Lower lobe of right lung (tissue), 2 donors: ENCODE measurements around the gene HOXB6. TPM values are rescaled to one million over a fixed set of nuclear protein-coding genes. Genes with fewer than 3 reads are reported as not detected.

ENCODE experiments used
- ATAC-seq, 2 donors: fragments of 200-7000 bp; cut with Tn5 transposase; one replicate each; pipeline ENCODE4 v1.9.1; 2020 to 2022; ENCODE audit warnings: mild to moderate bottlenecking in 2 of 2, moderate library complexity in 2 of 2
- DNase-seq: peaks from one replicate; pipeline ENCODE4 v3.0.0-alpha.2; 2020
- H3K27ac ChIP-seq: fragments of 200-600 bp; one replicate; pipeline ENCODE4 v1.8.0; 2022
- H3K27me3 ChIP-seq: fragments of 200-600 bp; one replicate; pipeline ENCODE4 v1.8.0; 2022; ENCODE audit warnings: low read depth
- H3K36me3 ChIP-seq: fragments of 200-600 bp; one replicate; pipeline ENCODE4 v1.8.0; 2022; ENCODE audit warnings: mild to moderate bottlenecking
- H3K4me1 ChIP-seq: fragments of 200-600 bp; one replicate; pipeline ENCODE4 v1.8.0; 2022
- H3K4me3 ChIP-seq: fragments of 200-600 bp; one replicate; pipeline ENCODE4 v1.8.0; 2022; ENCODE audit warnings: mild to moderate bottlenecking
- H3K9me3 ChIP-seq: fragments of 200-600 bp; one replicate; pipeline ENCODE4 v1.8.0; 2022
- intact Hi-C: fragments of 100-400 bp; cut with DNase I; formaldehyde crosslinking; loops from one replicate; pipeline ENCODE4 v1.11.0; 2022
- total RNA-seq: library from RNA; stranded (reverse); fragmentation: NEBNext Ultra II Directional; extraction: Animal tissue kit (Norgen Biotek cat#: 25700); gene quantifications from one replicate; pipeline ENCODE4 v1.2.1, GENCODE V29; 2021
- TF ChIP-seq, protein P1 (sequence below): fragments of 200-600 bp; IDR thresholded peaks from one replicate; pipeline ENCODE4 v1.8.0; 2022; ENCODE audit warnings: antibody characterized with exemption, mild to moderate bottlenecking
- donor health status: DM: no; HTN: yes; CAD: no; lungs with severe emphysema.

The HOXB6 gene
- total RNA-seq, 1 donor from 2014 or later = 4.4 TPM

DNA sequence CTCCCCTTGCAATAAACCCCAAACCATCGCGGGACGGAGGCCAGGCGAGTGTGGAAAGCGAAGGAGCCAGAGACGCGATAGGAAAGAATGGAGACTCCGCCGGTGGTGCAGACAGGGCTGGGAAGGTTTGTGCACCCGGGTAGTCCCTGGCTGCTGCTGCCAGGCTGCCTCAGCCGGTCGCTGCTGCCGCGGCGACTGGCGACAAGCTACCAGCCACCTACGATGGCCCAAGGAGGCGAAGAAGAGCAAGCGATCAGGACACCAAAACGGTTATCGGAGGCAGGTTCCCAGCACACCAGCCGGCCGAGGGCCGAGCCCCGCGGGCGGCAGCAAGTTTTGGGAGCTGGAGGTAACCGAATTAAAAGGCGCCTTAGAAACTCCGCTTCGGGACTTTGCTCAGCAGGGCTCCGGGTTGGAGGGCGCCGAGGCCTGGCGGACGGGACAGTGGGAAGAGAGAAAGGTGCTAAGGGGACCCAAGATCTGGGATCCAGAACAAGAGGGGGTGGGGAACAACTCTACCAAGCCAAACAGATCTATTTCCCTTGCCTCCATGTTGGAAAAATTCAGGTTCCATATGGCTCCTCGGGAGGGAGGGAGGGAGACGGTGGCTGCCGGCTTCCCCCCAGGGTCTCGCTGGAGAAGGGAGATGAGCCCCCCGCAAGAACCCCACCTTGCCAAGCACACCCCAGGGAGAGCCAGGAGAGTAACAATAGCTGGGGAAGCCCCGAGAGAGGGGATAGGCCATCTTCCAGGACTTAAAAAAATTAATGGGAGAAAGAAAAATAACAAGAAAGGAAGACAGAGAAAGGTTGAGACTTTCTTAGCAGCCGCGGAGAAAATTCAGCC is 50.2 kb downstream of the HOXB6 start:
- Histone ChIP-seq H3K27ac (peak overlapping the region; percentile 75), H3K27me3 (peaks cover 48% of the 10 kb centered on the region), H3K4me3 (peak overlapping the region; percentile 43), H3K36me3 (no peaks in the 10 kb centered on the region), H3K4me1 (peaks cover 4% of the 10 kb centered on the region), H3K9me3 (no peaks in the 10 kb centered on the region)
- DNase-seq (no peak), ATAC-seq (no peak)
- TF ChIP-seq, protein P1, sequence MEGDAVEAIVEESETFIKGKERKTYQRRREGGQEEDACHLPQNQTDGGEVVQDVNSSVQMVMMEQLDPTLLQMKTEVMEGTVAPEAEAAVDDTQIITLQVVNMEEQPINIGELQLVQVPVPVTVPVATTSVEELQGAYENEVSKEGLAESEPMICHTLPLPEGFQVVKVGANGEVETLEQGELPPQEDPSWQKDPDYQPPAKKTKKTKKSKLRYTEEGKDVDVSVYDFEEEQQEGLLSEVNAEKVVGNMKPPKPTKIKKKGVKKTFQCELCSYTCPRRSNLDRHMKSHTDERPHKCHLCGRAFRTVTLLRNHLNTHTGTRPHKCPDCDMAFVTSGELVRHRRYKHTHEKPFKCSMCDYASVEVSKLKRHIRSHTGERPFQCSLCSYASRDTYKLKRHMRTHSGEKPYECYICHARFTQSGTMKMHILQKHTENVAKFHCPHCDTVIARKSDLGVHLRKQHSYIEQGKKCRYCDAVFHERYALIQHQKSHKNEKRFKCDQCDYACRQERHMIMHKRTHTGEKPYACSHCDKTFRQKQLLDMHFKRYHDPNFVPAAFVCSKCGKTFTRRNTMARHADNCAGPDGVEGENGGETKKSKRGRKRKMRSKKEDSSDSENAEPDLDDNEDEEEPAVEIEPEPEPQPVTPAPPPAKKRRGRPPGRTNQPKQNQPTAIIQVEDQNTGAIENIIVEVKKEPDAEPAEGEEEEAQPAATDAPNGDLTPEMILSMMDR = no peak
- intact Hi-C loops = no loop called here

- TF ChIP-seq, protein P1 = no peak
- Histone ChIP-seq H3K27me3 (peaks cover 48% of the 10 kb centered on the region), H3K36me3 (no peaks in the 10 kb centered on the region), H3K4me3 (peak overlapping the region; percentile 43), H3K9me3 (no peaks in the 10 kb centered on the region), H3K4me1 (peaks cover 2% of the 10 kb centered on the region), H3K27ac (peak overlapping the region; percentile 81)
- ATAC-seq = no peak
- intact Hi-C loops = no loop called here
- DNase-seq = no peak
Observed at GRCh38 chr17:48553826-48554225, 51.0 kb downstream of the HOXB6 start.

DNA sequence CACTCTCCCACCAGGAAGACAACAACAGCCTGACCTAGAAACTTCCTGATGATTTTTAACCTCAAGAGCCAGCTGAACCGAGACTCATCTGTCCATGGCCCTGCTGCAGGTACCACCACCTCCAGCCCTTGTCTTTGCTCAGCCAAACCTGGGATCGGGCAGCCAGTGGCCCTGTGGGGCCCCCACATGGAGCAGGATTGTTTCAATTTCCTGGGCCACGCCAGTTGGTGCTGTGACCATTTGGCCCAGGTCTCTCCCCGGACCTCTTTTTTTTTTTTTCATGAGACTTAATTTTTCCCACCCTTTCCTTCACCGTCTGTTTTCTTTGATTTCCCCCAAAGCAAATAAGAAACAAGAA is 51.6 kb downstream of the HOXB6 start:
- Histone ChIP-seq H3K9me3 (no peaks in the 10 kb centered on the region), H3K27ac (peak overlapping the region; percentile 81), H3K27me3 (peaks cover 48% of the 10 kb centered on the region), H3K4me1 (peaks cover 5% of the 10 kb centered on the region), H3K4me3 (peak overlapping the region; percentile 43), H3K36me3 (no peaks in the 10 kb centered on the region)
- no peak for DNase-seq
- intact Hi-C loops = no loop called here
- ATAC-seq = no peak
- TF ChIP-seq, protein P1 = no peak

DNA sequence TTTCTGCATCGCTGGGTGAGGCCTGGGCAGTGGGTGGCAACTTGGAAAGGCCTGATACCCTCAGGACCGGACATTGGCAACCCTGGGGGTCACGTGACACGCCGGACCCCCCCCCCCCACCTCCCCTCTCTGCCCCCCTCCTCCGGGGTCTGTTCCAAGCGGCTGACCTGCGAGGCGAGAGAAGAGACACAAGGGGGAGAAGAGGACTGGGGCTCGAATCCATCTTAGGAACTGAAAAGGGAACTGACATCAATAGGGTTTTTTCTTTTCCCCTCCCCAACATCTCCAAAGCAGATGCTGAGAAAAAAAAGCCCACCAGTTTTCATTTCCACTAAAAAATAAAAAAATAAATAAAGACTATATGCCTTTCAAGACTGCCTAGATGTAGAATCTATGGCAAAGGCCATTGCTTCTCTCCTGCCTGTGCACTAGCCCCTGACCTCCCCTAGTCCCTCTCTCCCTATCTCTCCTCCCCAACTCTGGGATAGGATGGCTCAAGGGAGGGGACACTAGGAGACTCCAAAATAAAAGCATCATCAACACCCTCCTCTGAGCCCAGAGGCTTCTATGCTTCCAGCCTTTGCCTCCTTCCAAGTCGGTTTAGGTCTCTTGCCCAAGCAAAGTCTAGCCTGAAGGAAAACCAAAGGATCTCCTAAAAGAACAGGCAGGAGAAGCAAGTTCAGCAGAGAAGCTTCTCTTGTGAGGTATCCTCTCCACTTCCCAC is 52.2 kb downstream of the HOXB6 start:
- intact Hi-C loops = no loop called here
- TF ChIP-seq, protein P1 = no peak
- peak overlapping the region; percentile 43 for H3K4me3 ChIP-seq
- H3K27ac ChIP-seq = peak overlapping the region; percentile 81
- ATAC-seq (peak; percentile 42 to 64), DNase-seq (no peak)
- H3K27me3 ChIP-seq = peaks cover 53% of the 10 kb centered on the region
- H3K36me3 ChIP-seq = no peaks in the 10 kb centered on the region
- no peaks in the 10 kb centered on the region for H3K9me3 ChIP-seq
- peaks cover 5% of the 10 kb centered on the region for H3K4me1 ChIP-seq

DNA sequence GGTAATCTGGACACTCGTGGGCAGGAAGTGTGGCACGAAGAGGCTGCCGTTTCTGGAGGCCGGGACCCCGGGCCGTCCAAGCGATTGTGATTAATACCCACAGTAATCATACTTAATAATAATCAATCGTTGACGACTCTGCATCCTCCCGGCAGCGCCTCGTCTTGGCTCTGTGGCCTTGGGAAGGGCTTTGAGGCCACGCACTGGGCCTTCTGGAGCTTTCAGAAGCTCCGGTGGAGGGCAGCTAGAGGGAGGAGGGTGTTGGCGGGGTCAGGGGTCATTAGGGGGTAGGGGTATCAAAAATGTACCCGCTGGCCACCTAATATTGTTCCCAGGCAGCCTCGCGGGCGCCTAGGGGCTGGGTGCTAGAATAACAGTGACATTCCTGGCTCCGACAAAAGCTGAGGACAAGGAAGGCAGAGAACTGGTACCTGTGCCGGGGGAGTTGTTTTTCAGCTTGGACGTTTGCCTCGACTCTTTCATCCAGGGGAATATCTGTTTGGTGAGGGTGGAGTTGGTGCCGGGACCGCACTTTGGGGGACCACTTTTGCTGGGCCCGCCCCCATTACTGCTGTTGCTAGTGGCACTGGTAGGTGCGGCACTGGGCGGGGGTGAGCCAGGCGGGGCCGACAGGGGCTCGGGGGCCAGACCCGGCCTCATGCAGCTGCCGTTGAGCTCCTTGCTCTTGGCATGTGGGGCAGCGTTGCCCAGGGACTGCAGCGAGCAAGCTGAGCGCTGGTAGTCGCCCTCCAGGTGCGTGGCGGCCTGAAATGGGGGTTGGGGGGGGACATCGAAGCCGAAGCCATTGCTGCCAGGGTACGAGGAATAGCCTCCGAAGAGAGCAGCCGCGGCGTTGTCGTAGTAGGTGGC is 53.0 kb downstream of the HOXB6 start:
- intact Hi-C loops = no loop called here
- Histone ChIP-seq H3K4me1 (peaks cover 8% of the 10 kb centered on the region), H3K27me3 (peaks cover 61% of the 10 kb centered on the region), H3K4me3 (peak overlapping the region; percentile 6), H3K36me3 (no peaks in the 10 kb centered on the region), H3K9me3 (no peaks in the 10 kb centered on the region), H3K27ac (peak overlapping the region; percentile 81)
- no peak for ATAC-seq
- no peak for DNase-seq
- TF ChIP-seq, protein P1 = no peak
